Memory B cell (primary cell): ENCODE results near the gene PHLPP1.
"Not testable (repeated sequence)": the region's sequence is repeated elsewhere in the genome, so short reads cannot be mapped to it uniquely, and the experiment has no call there.

Experiments
- ATAC-seq: fragments of 150-1000 bp; cut with Tn5 transposase; 2 replicates; pipeline ENCODE4 v1.10.0; 2021; ENCODE audit warnings: low read depth, mild to moderate bottlenecking, moderate library complexity
- DNase-seq, 2 donors: peaks; one replicate each; pipeline ENCODE4 v3.0.0; 2022; ENCODE audit warnings: low spot score in 2 of 2
- H3K27ac Mint-ChIP-seq: one replicate; pipeline ENCODE4 v1.8.0; 2022; ENCODE audit warnings: mild to moderate bottlenecking, moderate library complexity, mixed read lengths
- H3K27me3 Mint-ChIP-seq: one replicate; pipeline ENCODE4 v1.8.0; 2022; ENCODE audit warnings: mixed read lengths
- H3K36me3 Mint-ChIP-seq: one replicate; pipeline ENCODE4 v1.8.0; 2022; ENCODE audit warnings: mild to moderate bottlenecking, mixed read lengths
- H3K4me1 Mint-ChIP-seq: one replicate; pipeline ENCODE4 v1.8.0; 2022; ENCODE audit warnings: mixed read lengths
- H3K4me3 Mint-ChIP-seq: one replicate; pipeline ENCODE4 v1.8.0; 2022; ENCODE audit warnings: mild to moderate bottlenecking, moderate library complexity, mixed read lengths
- H3K9me3 Mint-ChIP-seq: one replicate; pipeline ENCODE4 v1.8.0; 2022; ENCODE audit warnings: mixed read lengths

PHLPP1 gene

DNA sequence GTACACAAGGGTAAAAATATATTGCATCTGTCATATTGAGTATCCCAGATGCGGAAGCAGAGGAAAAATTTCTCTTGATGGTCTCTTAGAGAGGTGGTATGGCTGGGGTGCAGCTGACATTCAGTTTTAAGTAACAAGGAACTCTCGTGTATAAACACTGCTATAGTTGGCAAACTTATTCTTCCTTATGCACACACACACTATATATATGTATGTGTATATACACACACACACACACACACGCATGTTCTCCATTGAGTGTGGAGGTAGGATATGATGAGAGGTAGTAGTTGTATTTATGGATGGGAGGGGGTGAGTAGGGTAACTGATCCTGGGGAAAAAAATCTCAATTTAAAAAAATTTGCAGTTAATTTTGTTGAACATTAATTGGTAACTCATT, 10.6 kb downstream of the PHLPP1 start:
- H3K27me3 Mint-ChIP-seq, result no peaks in the 10 kb centered on the region
- peaks cover 11% of the 10 kb centered on the region for H3K4me1 Mint-ChIP-seq

GRCh38 chr18:62728254-62728653, 12.9 kb downstream of the PHLPP1 start:
- no peak for DNase-seq
- Mint-ChIP-seq H3K27me3 (peaks cover 2% of the 10 kb centered on the region), H3K4me1 (peaks cover 21% of the 10 kb centered on the region), H3K27ac (no peak overlapping the region), H3K36me3 (peaks cover 10% of the 10 kb centered on the region), H3K4me3 (no peak overlapping the region), H3K9me3 (peaks cover 9% of the 10 kb centered on the region)
- no peak for ATAC-seq

More for the DNA sequence above, 10.6 kb downstream of the PHLPP1 start:
- ATAC-seq (no peak), DNase-seq (no peak)
- no peak overlapping the region for H3K27ac Mint-ChIP-seq
- H3K36me3 Mint-ChIP-seq, result no peaks in the 10 kb centered on the region
- H3K4me3 Mint-ChIP-seq, result no peak overlapping the region
- H3K9me3 Mint-ChIP-seq, result no peaks in the 10 kb centered on the region

DNA sequence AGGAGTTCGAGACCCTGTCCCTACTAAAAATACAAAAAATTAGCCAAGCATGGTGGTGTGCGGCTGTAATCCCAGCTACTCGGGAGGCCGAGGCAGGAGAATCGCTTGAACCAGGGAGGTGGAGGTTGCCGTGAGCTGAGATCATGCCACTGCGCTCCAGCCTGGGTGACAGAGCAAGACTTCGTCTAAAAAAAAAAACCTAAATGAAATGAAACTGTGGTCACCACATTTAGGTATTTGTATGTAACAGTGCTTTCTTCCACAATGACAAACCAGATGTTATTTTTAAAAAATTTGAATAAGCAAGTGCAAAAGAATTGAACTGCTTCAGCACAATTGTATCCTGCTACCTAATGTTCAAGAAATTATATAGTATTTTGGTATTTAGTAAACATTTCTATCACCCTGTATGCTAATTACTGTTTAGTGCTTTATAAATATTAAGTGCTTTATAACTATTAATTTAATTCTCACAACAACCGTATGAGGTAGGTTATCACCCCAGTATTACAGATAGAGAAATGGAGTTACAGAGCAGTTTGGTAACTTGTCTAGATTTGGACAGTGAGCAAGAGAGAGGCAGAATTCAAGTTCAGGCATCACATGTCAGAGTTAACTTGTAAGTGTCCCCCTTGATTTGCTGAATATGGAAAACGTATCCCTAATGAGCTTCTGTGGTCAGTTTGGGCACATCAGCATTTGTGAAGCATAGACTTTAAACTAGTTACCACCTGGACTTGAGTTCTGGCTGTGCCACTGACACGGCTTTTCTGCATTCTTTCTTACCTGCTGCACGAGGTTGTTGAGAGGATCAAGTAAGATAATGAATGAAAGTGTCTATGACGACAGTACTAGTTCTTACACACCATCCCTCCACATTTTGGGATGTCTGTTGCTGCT, 14.4 kb downstream of the PHLPP1 start:
- Mint-ChIP-seq H3K27me3 (peaks cover 2% of the 10 kb centered on the region), H3K27ac (no peak overlapping the region), H3K9me3 (peaks cover 9% of the 10 kb centered on the region), H3K4me1 (peaks cover 21% of the 10 kb centered on the region), H3K36me3 (peaks cover 10% of the 10 kb centered on the region), H3K4me3 (peak overlapping the region; percentile 46)
- DNase-seq (no peak), ATAC-seq (peak; percentile 50)

- Mint-ChIP-seq H3K27me3 (peaks cover 2% of the 10 kb centered on the region), H3K9me3 (peaks cover 9% of the 10 kb centered on the region), H3K36me3 (peaks cover 10% of the 10 kb centered on the region), H3K4me1 (peaks cover 19% of the 10 kb centered on the region), H3K27ac (no peak overlapping the region), H3K4me3 (no peak overlapping the region)
- no peak for ATAC-seq
- DNase-seq, result no peak
Observed at GRCh38 chr18:62730941-62731340, 15.6 kb downstream of the PHLPP1 start.

DNA sequence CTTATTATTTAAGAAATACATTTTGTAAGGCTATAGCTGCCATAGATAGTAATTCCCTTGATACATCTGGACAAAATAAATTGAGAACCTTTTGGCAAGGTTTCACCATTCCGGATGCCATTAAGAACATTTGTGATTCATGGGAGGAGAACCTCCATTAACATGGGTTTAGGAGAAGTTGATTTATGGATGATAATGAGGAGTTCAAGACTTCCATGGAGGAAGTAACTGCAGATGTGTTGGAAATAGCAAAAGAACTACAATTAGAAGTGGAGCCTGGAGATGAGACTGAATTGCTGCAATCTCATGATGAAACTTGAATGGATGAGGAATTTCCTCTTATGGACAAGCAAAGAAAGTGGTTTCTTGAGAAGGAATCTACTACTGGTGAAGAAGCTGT, 17.3 kb downstream of the PHLPP1 start:
- Mint-ChIP-seq H3K27me3 (peaks cover 2% of the 10 kb centered on the region), H3K36me3 (peaks cover 10% of the 10 kb centered on the region), H3K4me1 (peaks cover 25% of the 10 kb centered on the region)

DNA sequence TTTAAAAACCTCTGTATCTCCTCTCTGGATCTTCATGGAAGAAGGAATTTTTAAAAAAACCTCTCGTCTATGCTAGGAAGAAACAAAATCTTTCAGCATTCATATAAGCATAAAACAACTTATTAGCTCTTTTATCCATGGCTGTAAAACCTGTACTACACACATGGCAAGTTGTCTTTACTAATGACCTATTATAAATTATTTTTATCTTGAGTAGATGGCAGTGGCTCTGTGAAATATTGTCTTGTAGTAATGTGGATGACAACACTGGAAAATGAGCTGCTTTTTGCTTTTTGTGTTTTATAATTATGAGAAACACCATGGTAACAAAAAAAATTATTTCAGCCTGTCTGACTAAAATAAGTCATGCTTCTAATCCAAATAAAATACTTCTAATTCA, 18.9 kb downstream of the PHLPP1 start:
- H3K4me3 Mint-ChIP-seq, result no peak overlapping the region
- peaks cover 28% of the 10 kb centered on the region for H3K4me1 Mint-ChIP-seq
- no peak for ATAC-seq
- H3K36me3 Mint-ChIP-seq, result peaks cover 10% of the 10 kb centered on the region
- peaks cover 2% of the 10 kb centered on the region for H3K27me3 Mint-ChIP-seq
- no peak for DNase-seq
- peaks cover 13% of the 10 kb centered on the region for H3K9me3 Mint-ChIP-seq
- H3K27ac Mint-ChIP-seq, result no peak overlapping the region

More for the DNA sequence above, 17.3 kb downstream of the PHLPP1 start:
- Mint-ChIP-seq H3K27ac (no peak overlapping the region), H3K9me3 (peaks cover 13% of the 10 kb centered on the region), H3K4me3 (no peak overlapping the region)
- no peak for DNase-seq
- ATAC-seq, result no peak

DNA sequence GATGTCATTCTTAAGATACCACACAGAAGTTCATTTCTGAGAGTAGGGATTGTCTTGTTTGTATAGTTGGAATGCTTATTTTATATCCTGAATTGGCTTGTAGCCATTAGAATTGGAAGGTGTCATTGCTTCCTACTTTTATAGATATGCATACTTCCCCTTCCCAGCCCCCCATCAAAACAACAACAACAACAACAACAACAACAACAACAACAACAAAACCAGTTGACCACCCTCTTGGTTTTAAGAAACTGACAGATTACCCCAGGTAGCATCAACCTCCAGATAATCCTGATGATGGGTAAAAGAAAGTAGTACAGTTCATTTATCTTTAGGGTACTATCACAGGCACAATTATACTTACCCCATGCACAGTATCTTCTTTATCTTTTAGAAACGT, 20.0 kb downstream of the PHLPP1 start:
- DNase-seq (no peak), ATAC-seq (no peak)
- H3K27ac Mint-ChIP-seq, result no peak overlapping the region
- H3K9me3 Mint-ChIP-seq, result peaks cover 13% of the 10 kb centered on the region
- H3K36me3 Mint-ChIP-seq, result peaks cover 10% of the 10 kb centered on the region
- no peak overlapping the region for H3K4me3 Mint-ChIP-seq
- peaks cover 2% of the 10 kb centered on the region for H3K27me3 Mint-ChIP-seq
- H3K4me1 Mint-ChIP-seq, result peaks cover 24% of the 10 kb centered on the region

GRCh38 chr18:62736077-62736855, 20.9 kb downstream of the PHLPP1 start:
- Mint-ChIP-seq H3K36me3 (peaks cover 10% of the 10 kb centered on the region), H3K27ac (no peak overlapping the region), H3K9me3 (peaks cover 13% of the 10 kb centered on the region), H3K4me3 (no peak overlapping the region), H3K4me1 (peaks cover 20% of the 10 kb centered on the region), H3K27me3 (peaks cover 2% of the 10 kb centered on the region)
- no peak for DNase-seq
- no peak for ATAC-seq

- H3K4me1 Mint-ChIP-seq, result peaks cover 14% of the 10 kb centered on the region
- peaks cover 7% of the 10 kb centered on the region for H3K9me3 Mint-ChIP-seq
- H3K27me3 Mint-ChIP-seq, result peaks cover 2% of the 10 kb centered on the region
- DNase-seq, result no peak
- H3K36me3 Mint-ChIP-seq, result peaks cover 3% of the 10 kb centered on the region
- no peak for ATAC-seq
- no peak overlapping the region for H3K27ac Mint-ChIP-seq
- H3K4me3 Mint-ChIP-seq, result no peak overlapping the region
Observed at GRCh38 chr18:62737241-62737873, 22.0 kb downstream of the PHLPP1 start.

GRCh38 chr18:62738639-62739038, 23.3 kb downstream of the PHLPP1 start:
- DNase-seq (no peak), ATAC-seq (no peak)
- peaks cover 4% of the 10 kb centered on the region for H3K9me3 Mint-ChIP-seq

GRCh38 chr18:62739911-62740310, 24.6 kb downstream of the PHLPP1 start:
- no peaks in the 10 kb centered on the region for H3K36me3 Mint-ChIP-seq
- no peak for DNase-seq
- H3K4me1 Mint-ChIP-seq, result peaks cover 19% of the 10 kb centered on the region
- H3K9me3 Mint-ChIP-seq, result peaks cover 4% of the 10 kb centered on the region
- no peak overlapping the region for H3K27ac Mint-ChIP-seq
- no peak for ATAC-seq
- no peak overlapping the region for H3K4me3 Mint-ChIP-seq
- H3K27me3 Mint-ChIP-seq, result no peaks in the 10 kb centered on the region

More at GRCh38 chr18:62738639-62739038, 23.3 kb downstream of the PHLPP1 start:
- Mint-ChIP-seq H3K27me3 (no peaks in the 10 kb centered on the region), H3K4me1 (peaks cover 12% of the 10 kb centered on the region), H3K36me3 (no peaks in the 10 kb centered on the region), H3K4me3 (no peak overlapping the region), H3K27ac (no peak overlapping the region)

DNA sequence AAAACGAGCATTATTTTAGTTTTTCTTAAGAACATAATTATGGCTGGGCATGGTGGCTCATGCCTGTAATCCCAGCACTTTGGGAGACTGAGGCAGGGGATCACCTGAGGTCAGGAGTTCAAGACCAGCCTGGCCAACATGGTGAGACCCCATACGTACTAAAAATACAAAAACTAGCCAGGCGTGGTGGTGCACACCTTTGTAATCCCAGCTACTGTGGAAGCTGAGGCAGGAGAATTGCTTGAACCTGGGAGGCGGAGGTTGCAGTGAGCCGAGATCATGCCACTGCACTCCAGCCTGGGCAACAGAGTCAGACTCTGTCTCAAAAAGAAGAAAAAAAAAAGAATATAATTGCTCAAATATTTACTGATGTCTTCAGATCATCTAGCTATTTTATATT, 25.3 kb downstream of the PHLPP1 start:
- not testable (repeated sequence) for H3K9me3 Mint-ChIP-seq, DNase-seq, H3K4me3 Mint-ChIP-seq, H3K36me3 Mint-ChIP-seq, H3K27me3 Mint-ChIP-seq, ATAC-seq, H3K27ac Mint-ChIP-seq
- H3K4me1 Mint-ChIP-seq, result peaks cover 21% of the 10 kb centered on the region

GRCh38 chr18:62741118-62741566, 25.8 kb downstream of the PHLPP1 start:
- H3K27me3 Mint-ChIP-seq, result no peaks in the 10 kb centered on the region
- H3K9me3 Mint-ChIP-seq, result peaks cover 4% of the 10 kb centered on the region
- H3K4me1 Mint-ChIP-seq, result peaks cover 21% of the 10 kb centered on the region
- no peak overlapping the region for H3K4me3 Mint-ChIP-seq
- no peak overlapping the region for H3K27ac Mint-ChIP-seq
- DNase-seq (no peak), ATAC-seq (no peak)
- no peaks in the 10 kb centered on the region for H3K36me3 Mint-ChIP-seq

DNA sequence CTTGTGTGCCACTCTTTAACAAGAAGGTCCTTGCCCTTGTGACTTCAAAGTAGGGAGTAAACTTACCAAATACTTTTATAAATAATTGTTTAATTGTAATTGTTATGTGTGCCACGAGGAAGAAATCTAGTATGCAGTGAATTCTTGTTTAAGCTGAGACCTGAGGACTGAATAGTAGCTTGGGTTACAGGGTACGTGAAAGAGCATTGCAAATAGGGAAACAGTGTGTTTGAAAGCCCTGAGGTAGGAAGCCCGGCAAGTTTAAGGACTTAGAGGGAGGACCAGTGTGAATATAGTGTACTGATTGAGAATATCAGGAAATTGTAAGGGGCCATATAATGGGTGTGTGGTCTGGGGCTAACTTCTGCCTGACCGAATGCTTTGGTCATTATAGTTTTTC, 26.2 kb downstream of the PHLPP1 start:
- no peaks in the 10 kb centered on the region for H3K27me3 Mint-ChIP-seq
- no peaks in the 10 kb centered on the region for H3K36me3 Mint-ChIP-seq
- DNase-seq, result no peak
- H3K4me1 Mint-ChIP-seq, result peaks cover 21% of the 10 kb centered on the region
- H3K27ac Mint-ChIP-seq, result no peak overlapping the region
- no peak overlapping the region for H3K4me3 Mint-ChIP-seq
- peaks cover 4% of the 10 kb centered on the region for H3K9me3 Mint-ChIP-seq
- no peak for ATAC-seq
